HG03108 (cell line): Measurements from ENCODE around the gene CAP2.
A peak's percentile ranks its signal among the peaks of the same experiment; 100 is the strongest.
"Not testable (repeated sequence)": the region's sequence is repeated elsewhere in the genome, so short reads cannot be mapped to it uniquely, and the experiment has no call there.

Source experiments
- ATAC-seq: cut with Tn5 transposase; IDR thresholded peaks from one replicate; pipeline ENCODE4 v1.9.1; 2021; ENCODE audit warnings: moderate library complexity; ENCODE audit not compliant: unreplicated experiment

The CAP2 gene

DNA sequence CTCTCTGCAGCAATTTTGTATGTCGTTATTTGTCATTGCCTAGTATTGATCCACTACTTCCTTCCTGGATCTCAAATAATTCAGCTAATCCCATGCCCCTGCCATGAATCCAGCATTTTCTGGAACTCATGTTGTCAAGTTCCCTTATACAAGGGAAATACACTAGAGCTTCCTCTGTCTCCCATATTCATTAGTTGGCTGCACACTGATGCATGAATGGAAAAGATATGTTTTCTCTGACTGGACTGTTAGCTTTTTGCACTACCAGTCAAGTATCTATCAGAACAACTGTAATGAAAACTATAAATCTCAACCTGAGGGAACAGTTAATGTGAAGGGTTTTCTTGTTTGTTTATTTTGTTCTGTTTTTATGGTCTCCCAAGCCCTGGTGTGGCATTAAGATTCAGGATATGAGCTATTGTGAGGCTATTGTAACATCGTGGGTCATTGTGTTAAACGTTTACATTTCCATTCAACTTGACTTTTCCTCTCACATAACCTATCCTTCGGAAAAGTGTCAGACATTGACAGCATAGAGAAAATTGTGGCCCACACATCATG lies 104.2 kb downstream of the CAP2 start:
- no peak for ATAC-seq

DNA sequence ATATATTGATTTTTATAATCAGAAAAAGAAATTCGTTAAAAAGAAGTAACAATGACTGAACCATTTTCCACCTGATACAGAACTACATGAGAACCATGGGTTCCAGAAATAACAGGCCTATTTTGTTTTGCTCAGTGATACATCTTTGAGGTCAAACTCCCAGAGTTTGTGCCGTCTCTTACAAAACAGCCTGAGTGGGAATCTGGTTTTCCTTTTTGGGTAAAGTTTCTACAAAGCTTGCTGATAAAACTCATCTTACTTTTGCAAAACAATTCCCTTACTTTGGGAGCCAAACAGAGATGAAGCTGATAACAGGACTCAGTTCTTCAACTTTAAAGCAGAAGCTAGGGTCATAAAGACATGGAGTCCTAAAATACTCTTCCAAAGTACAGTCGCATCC lies 108.0 kb downstream of the CAP2 start:
- ATAC-seq, result no peak

GRCh38 chr6:17501982-17502704 lies 108.7 kb downstream of the CAP2 start:
- no peak for ATAC-seq

GRCh38 chr6:17503051-17503450 lies 109.7 kb downstream of the CAP2 start:
- ATAC-seq, result no peak

DNA sequence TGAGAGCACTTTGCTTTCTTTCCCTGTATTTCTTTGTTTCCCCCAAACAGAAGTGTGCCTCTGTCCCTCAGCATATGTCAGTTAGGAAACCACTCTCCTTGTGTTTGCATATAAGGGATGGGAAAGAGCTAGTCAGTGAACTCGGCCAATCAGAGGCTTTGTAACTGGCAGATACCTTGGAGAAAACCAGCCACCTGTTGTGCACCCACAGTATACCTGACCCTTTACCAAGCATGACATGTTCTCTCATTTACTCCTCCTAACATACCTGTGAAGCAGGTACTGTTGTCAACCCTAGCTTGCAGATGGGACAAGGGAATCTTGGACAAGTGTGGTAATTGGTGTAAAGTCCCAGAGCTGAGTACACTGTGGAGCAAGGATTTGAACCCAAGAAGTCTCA lies 110.6 kb downstream of the CAP2 start:
- ATAC-seq, result no peak

DNA sequence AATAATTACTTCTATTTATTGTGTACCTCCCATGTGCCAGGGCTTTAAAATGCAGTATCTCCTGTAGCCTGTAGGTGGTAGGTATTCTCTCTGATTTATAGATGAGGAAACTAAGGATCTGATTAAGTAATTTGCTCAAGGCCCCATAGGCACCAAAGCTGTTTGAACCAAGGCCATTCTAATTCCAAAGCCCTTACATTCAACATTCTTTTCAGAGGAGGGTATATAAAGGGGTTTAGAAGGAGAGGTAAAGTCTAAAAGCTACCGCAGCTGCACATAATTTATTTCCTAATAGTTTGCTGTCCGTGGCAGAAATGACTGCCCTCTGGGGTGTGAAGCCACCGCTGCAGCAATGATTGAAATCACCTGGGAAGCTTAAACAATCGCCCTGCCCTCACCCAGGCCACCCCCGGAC lies 111.7 kb downstream of the CAP2 start:
- ATAC-seq, result no peak

GRCh38 chr6:17505767-17506280 lies 112.4 kb downstream of the CAP2 start:
- ATAC-seq, result no peak

- ATAC-seq, result no peak
These were observed 113.1 kb downstream of the CAP2 start for GRCh38 chr6:17506531-17506930.

DNA sequence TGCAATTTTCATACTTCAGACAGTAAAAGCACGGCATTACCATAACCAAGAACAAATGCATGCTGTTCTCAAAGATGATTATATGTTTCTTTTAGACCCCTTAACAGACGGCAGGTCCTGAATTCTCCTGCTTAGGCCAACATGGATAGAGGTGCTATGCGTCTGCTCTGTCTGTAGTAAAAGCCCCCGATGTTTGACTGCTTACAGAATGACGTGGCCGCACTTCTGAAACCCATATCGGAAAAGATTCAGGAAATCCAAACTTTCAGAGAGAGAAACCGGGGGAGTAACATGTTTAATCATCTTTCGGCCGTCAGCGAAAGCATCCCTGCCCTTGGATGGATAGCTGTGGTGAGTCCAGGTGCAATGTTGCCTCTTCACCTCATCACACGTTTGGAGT lies 113.6 kb downstream of the CAP2 start:
- ATAC-seq, result no peak

- ATAC-seq, result no peak
These were observed 117.7 kb downstream of the CAP2 start for GRCh38 chr6:17511084-17511483.

GRCh38 chr6:17511580-17511979 lies 118.2 kb downstream of the CAP2 start:
- ATAC-seq, result no peak

DNA sequence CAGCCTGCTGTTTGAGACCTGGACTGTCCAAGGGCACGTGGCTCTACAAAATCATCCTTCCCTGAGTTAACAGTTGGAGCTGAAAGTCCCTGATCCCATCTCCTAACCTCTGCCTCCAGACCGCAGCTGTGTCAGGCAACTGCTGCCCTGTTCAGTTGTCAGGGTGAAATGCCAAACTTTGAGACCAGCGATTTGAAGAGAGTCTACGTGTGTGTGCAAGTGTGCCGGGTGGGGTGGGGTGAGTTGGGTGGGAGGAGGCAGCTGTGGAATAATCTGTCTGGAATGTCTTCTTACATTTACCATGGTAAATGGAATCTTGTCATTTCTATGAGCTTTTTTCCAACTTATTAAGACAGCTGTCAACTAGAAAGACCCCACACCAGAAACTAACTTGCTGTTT lies 125.7 kb downstream of the CAP2 start:
- ATAC-seq, result no peak

- no peak for ATAC-seq
These were observed 132.2 kb downstream of the CAP2 start for GRCh38 chr6:17525637-17526036.

DNA sequence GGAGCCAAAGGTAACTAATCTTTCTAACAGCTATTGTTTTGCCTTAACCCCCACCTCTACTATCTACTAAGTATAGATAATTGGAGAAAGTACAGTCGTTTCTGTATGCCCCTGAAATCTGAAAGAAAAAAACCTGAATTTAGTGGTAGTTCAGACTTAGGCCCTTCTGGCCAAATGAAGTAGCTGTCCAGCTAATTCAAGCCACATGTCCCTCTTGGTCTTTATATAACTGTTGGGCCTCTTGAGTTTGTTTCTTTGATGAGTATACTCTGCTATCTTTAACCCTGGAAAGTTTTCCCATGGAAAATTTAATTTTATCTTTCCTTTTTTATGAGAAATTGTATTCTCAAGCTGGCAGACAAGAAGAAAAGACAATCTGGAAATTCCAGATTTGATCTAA lies 133.7 kb downstream of the CAP2 start:
- ATAC-seq, result no peak

DNA sequence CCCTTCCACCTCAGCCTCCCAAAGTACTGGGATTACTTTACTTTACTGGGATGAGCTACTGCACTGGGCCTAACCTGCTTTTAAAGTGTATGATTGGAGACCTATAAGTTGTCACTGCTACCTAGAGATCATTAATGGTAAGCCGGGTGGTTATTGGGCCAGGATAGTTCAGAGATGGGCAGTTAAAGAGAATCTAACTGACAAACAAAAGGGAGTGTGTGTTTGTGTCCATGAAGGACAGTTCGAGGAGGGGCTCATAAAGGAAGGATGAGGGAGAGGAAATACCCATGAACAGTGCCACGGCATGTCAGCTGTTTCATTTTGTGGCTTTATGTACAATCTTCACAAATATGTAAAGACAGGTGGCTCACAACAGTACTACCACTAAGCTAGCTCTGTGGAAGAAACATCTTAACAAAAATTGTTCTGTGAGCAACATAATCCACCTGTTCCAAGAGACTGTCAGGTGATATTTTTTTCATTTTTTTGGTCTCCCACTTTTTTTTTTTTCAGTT lies 137.0 kb downstream of the CAP2 start:
- ATAC-seq, result no peak

DNA sequence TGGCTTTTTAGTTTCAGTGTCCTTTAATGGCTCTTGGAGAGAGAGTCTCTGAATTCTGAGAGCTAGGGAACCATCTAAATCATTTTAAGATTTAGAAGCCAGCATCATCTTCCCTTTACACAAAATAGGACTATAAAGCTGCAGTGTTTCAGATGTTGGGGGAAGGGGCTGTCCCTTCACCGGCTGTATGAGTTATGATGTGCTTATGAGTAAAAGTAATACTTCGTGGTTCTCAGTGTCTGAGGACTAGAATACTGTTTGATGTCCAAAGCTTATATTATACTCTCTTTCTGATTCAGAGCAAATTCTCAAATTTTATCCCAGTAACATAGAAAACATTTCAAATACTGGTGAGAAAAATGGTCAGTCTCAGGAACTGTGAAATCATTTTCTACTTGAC lies 143.2 kb downstream of the CAP2 start:
- peak; percentile 58 for ATAC-seq

- no peak for ATAC-seq
These were observed 148.8 kb downstream of the CAP2 start for GRCh38 chr6:17542243-17542642.

DNA sequence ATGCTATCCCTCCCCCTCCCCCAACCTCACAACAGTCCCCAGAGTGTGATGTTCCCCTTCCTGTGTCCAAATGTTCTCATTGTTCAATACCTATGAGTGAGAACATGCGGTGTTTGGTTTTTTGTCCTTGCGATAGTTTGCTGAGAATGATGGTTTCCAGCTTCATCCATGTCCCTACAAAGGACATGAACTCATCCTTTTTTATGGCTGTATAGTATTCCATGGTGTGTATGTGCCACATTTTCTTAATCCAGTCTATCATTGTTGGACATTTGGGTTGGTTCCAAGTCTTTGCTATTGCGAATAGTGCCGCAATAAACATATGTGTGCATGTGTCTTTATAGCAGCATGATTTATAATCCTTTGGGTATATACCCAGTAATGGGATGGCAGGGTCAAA lies 152.3 kb downstream of the CAP2 start:
- not testable (repeated sequence) for ATAC-seq

- ATAC-seq, result no peak
These were observed 158.1 kb downstream of the CAP2 start for GRCh38 chr6:17551383-17551958.

- ATAC-seq, result no peak
These were observed 159.5 kb downstream of the CAP2 start for GRCh38 chr6:17552861-17553260.

GRCh38 chr6:17556014-17556413 lies 162.6 kb downstream of the CAP2 start:
- ATAC-seq, result no peak

- ATAC-seq, result no peak
These were observed 169.2 kb downstream of the CAP2 start for GRCh38 chr6:17562636-17563035.
